DOHH2 (cell line): ENCODE measurements around the gene FRG2.
"Not testable (repeated sequence)": the region's sequence is repeated elsewhere in the genome, so short reads cannot be mapped to it uniquely, and the experiment has no call there.

Experiments
- H3F3A ChIP-seq: fragments of 200-600 bp; sonication (generic), shearing (Covaris generic); 2 replicates; pipeline ENCODE4 v1.6.0; 2016; ENCODE audit warnings: antibody characterized with exemption, mild to moderate bottlenecking; ENCODE audit not compliant: control insufficient read depth, insufficient read depth
- H3K27ac ChIP-seq: fragments of 200-600 bp; sonication (generic); 2 replicates; pipeline ENCODE4 v1.5.1; 2014; ENCODE audit warnings: low read depth, mild to moderate bottlenecking, low read length, moderate library complexity
- H3K27me3 ChIP-seq: fragments of 200-600 bp; sonication (generic); 2 replicates; pipeline ENCODE4 v1.6.1; 2014; ENCODE audit warnings: mild to moderate bottlenecking, low read length, mixed read lengths; ENCODE audit not compliant: control insufficient read depth
- H3K36me3 ChIP-seq: fragments of 200-600 bp; sonication (generic); 2 replicates; pipeline ENCODE4 v1.6.1; 2014; ENCODE audit warnings: mild to moderate bottlenecking, low read length, moderate library complexity, mixed read lengths; ENCODE audit not compliant: control insufficient read depth
- H3K4me1 ChIP-seq: fragments of 200-600 bp; sonication (generic); 2 replicates; pipeline ENCODE4 v1.6.1; 2014; ENCODE audit warnings: mild to moderate bottlenecking, low read length, mixed read lengths; ENCODE audit not compliant: control insufficient read depth
- H3K4me2 ChIP-seq: fragments of 200-600 bp; sonication (generic); 2 replicates; pipeline ENCODE4 v1.6.0; 2014; ENCODE audit warnings: mild to moderate bottlenecking, low read length, moderate library complexity
- H3K4me3 ChIP-seq: fragments of 200-600 bp; sonication (generic); 2 replicates; pipeline ENCODE4 v1.5.1; 2014; ENCODE audit warnings: mild to moderate bottlenecking, low read length, mixed read lengths
- H3K79me2 ChIP-seq: fragments of 200-600 bp; sonication (generic); 2 replicates; pipeline ENCODE4 v1.6.1; 2014; ENCODE audit warnings: mild to moderate bottlenecking, low read length, mixed read lengths; ENCODE audit not compliant: control insufficient read depth
- H3K9me2 ChIP-seq: fragments of 200-600 bp; sonication (generic); replicated peaks from 2 replicates; pipeline ENCODE4 v1.6.1; 2014; ENCODE audit warnings: mild to moderate bottlenecking, low read length, mixed read lengths; ENCODE audit not compliant: control insufficient read depth
- H3K9me3 ChIP-seq: fragments of 200-600 bp; sonication (generic); 2 replicates; pipeline ENCODE4 v1.6.1; 2014; ENCODE audit warnings: antibody characterized with exemption, low read length, mixed read lengths; ENCODE audit not compliant: control insufficient read depth, insufficient read depth
- H4K20me1 ChIP-seq: fragments of 200-600 bp; sonication (generic); 2 replicates; pipeline ENCODE4 v1.6.0; 2014; ENCODE audit warnings: low read depth, mild to moderate bottlenecking, antibody characterized with exemption, low read length, moderate library complexity; ENCODE audit not compliant: control insufficient read depth, insufficient read depth
- EZH2phosphoT487 ChIP-seq: fragments of 200-600 bp; sonication (generic); IDR thresholded peaks from 2 replicates; pipeline ENCODE4 v1.6.1; 2017; ENCODE audit warnings: borderline replicate concordance, mild to moderate bottlenecking, antibody characterized with exemption, low read length, moderate library complexity, mixed read lengths
- TF ChIP-seq, protein P1 (sequence below): fragments of 200-600 bp; sonication (generic); IDR thresholded peaks from one replicate; pipeline ENCODE4 v1.5.1; 2014; ENCODE audit warnings: antibody characterized with exemption, mild to moderate bottlenecking, low read depth, low read length; ENCODE audit not compliant: poor library complexity, severe bottlenecking

The FRG2 gene

DNA sequence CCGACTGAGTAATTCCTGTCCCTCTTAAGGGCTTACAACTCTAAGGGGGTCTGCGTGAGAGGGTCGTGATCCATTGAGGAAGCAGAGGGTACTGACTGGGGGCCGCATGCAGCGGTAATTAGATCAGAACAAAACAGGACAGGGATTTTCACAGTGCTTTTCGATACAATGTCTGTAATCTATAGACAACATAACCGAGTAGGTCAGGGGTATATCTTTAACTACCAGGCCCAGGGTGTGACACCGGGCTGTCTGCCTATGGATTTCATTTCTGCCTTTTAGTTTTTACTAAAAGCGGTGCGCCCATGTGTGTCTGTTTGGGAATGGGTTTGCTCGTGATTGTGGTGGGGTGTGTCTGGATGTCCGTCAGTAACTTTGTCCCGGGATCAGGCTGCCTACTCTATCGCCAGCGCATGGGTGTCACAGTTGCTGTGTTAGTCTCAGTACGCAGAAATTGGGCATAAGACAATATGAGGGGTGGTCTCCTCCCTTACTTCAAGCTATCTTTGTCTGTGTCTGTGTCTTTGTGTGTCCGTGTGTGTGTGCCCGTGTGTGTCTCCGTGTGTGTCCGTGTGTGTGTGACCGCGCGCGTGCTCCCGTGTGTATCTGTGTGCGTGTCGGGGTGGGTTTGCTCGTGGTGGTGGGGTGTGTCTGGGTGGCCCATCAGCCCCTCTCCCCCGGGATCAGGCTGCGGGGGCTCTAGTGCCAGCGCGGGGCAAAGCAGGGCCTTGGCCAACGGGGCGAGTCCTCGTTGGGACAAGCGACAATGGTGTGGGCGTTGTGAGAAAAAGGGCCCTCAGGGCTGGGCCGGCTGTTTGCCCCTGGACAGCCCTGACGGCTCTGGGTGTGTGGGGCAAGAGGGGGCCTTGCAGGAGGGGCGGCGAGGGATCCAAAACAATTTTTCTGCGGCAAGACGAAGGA, 10.4 kb downstream of the FRG2 start:
- TF ChIP-seq EZH2phosphoT487 = no peak
- TF ChIP-seq, protein P1, sequence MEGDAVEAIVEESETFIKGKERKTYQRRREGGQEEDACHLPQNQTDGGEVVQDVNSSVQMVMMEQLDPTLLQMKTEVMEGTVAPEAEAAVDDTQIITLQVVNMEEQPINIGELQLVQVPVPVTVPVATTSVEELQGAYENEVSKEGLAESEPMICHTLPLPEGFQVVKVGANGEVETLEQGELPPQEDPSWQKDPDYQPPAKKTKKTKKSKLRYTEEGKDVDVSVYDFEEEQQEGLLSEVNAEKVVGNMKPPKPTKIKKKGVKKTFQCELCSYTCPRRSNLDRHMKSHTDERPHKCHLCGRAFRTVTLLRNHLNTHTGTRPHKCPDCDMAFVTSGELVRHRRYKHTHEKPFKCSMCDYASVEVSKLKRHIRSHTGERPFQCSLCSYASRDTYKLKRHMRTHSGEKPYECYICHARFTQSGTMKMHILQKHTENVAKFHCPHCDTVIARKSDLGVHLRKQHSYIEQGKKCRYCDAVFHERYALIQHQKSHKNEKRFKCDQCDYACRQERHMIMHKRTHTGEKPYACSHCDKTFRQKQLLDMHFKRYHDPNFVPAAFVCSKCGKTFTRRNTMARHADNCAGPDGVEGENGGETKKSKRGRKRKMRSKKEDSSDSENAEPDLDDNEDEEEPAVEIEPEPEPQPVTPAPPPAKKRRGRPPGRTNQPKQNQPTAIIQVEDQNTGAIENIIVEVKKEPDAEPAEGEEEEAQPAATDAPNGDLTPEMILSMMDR = no peak
- Histone ChIP-seq H3K9me3 (no peaks in the 10 kb centered on the region), H3F3A (no peaks in the 10 kb centered on the region), H3K4me3 (peak overlapping the region; percentile 78), H4K20me1 (no peaks in the 10 kb centered on the region), H3K4me1 (peaks cover 9% of the 10 kb centered on the region; the same call in 1 of the 2 replicates), H3K9me2 (no peaks in the 10 kb centered on the region), H3K36me3 (no peaks in the 10 kb centered on the region), H3K27ac (no peak overlapping the region), H3K27me3 (peaks cover 35% of the 10 kb centered on the region), H3K79me2 (0 out of 2 replicates have a peak, but pooled peaks cover 4% of the 10 kb centered on the region), H3K4me2 (peak overlapping the region; percentile 76)

DNA sequence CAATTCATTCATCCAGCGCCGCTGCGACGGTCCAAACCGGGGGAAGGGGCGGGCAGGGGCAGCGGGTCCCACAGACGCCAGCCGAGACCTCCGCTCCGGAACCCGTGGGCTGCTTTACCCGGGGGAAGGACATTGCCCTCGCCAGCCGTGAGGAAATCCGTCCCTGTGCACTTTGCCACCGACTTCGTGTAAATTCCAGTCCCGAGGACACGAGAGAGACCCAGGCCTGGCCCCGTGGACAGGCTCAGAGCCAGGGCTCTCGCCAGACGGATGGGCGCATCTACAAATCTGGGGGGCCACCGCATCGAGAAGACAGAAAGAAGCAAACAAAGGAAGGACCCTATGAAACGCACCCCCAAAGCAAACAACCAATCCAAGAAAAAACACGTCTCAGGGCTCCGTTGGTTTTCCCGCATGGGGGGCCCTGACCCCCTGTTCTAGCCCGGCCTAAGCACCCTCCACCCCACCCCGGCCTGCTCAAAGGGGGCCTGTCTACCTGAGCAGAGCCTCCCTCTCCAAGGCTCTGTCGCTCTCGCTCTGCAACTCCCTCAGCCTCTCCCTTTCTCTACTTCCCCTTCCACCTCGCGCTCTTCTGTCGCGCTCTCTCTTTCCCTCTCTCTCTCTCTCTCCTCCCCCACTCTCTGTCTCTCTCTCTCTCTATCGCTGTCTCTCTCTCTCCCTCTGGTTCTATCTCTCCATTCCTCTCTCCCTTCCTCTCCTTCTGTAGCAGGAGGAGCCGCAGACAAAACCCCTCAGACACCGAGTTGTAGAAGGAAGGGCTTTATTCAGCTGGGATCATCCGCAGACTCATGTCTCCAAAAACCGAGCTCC, 11.3 kb downstream of the FRG2 start:
- Histone ChIP-seq H3F3A (no peaks in the 10 kb centered on the region), H3K9me3 (no peaks in the 10 kb centered on the region), H3K4me1 (peaks cover 7% of the 10 kb centered on the region; the same call in 1 of the 2 replicates), H4K20me1 (no peaks in the 10 kb centered on the region), H3K36me3 (no peaks in the 10 kb centered on the region), H3K4me2 (peak overlapping the region; percentile 76), H3K4me3 (peak overlapping the region; percentile 78), H3K27me3 (peaks cover 31% of the 10 kb centered on the region), H3K27ac (peak overlapping the region; percentile 34; the same call in 1 of the 2 replicates), H3K79me2 (0 out of 2 replicates have a peak, but pooled peaks cover 4% of the 10 kb centered on the region), H3K9me2 (no peaks in the 10 kb centered on the region)
- TF ChIP-seq, protein P1 = no peak
- TF ChIP-seq EZH2phosphoT487 = no peak

DNA sequence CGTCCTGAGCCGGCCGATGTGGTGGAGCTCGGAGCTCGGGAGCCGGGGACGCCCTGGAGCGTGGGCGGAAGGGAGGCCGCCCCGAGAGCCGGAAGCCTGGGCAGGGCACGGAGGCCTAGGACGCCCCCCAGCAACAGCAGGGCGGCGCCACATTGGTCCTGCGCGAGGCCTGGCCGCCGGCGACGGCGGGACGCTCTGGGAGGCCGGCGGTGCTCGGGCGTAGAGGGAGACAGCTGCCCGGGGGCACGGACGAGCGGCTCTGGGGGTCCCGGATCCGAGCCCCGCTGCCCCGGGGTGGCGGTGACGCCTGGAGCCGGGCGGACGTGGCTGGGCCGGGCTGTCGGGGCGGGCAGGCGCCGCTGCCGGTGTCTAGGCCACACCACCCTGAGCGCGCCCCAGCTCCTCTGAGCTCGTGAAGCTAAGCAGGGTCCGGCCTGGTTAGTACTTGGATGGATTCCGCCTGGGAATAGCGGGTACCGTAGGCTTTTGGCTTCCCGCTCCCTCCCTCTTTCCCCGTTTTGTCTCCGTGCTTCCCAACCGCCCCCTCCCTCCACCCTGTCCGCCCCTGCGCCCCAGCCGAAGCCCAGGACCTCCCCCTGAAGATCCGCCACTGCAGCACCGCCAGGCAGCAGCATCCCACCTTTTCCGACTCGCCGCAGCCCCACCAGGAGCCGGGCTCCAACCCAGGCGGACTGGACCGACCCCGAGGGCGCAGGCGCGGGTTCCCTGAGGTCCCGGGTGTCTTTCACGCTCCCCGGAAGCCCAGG, 12.1 kb downstream of the FRG2 start:
- H3K36me3 ChIP-seq = no peaks in the 10 kb centered on the region
- H3K4me2 ChIP-seq = peak overlapping the region; percentile 76
- peaks cover 24% of the 10 kb centered on the region for H3K27me3 ChIP-seq
- H3K9me3 ChIP-seq = no peaks in the 10 kb centered on the region
- peak overlapping the region; percentile 78 for H3K4me3 ChIP-seq
- TF ChIP-seq, protein P1 = no peak
- no peak for TF ChIP-seq EZH2phosphoT487
- H3K4me1 ChIP-seq = peaks cover 6% of the 10 kb centered on the region; the same call in 1 of the 2 replicates
- 0 out of 2 replicates have a peak, but pooled peaks cover 4% of the 10 kb centered on the region for H3K79me2 ChIP-seq
- peak overlapping the region; percentile 34 for H3K27ac ChIP-seq
- H3K9me2 ChIP-seq = no peaks in the 10 kb centered on the region
- no peaks in the 10 kb centered on the region for H4K20me1 ChIP-seq
- H3F3A ChIP-seq = no peaks in the 10 kb centered on the region

DNA sequence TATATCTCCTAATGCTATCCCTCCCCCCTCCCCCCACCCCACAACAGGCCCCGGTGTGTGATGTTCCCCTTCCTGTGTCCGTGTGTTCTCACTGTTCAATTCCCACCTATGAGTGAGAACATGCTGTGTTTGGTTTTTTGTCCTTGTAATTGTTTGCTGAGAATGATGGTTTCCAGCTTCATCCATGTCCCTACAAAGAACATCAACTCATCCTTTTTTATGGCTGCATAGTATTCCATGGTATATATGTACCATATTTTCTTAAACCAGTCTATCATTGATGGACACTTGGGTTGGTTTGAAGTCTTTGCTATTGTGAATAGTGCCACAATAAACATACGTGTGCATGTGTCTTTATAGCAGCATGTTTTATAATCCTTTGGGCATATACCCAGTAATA, 37.1 kb downstream of the FRG2 start:
- H3K9me3 ChIP-seq, H3K4me3 ChIP-seq, H3K9me2 ChIP-seq, H3F3A ChIP-seq, H3K27me3 ChIP-seq, H3K4me2 ChIP-seq, H3K4me1 ChIP-seq, H3K36me3 ChIP-seq, H4K20me1 ChIP-seq, H3K79me2 ChIP-seq, H3K27ac ChIP-seq: not testable (repeated sequence)
